K562 (cell line): ENCODE results near the gene CELSR2. TPM values are rescaled to one million over a fixed set of nuclear protein-coding genes. Genes with fewer than 3 reads are reported as not detected.

Source experiments
- ATF7 ChIP-seq: fragments of 450-650 bp; IDR thresholded peaks from 2 replicates; pipeline ENCODE4 v1.7.1; 2014; ENCODE audit warnings: mild to moderate bottlenecking, moderate library complexity
- BHLHE40 ChIP-seq: IDR thresholded peaks from 2 replicates; pipeline ENCODE4 v1.6.1; 2011; ENCODE audit warnings: low read length, improper control_type of control experiment
- CREB5 ChIP-seq: fragments of 250-450 bp; sonication (Bioruptor Pico); IDR thresholded peaks from 2 replicates; pipeline ENCODE4 v1.5.0; 2020; ENCODE audit warnings: mild to moderate bottlenecking
- CUX1 ChIP-seq: fragments of 200-800 bp; sonication (Bioruptor generic); IDR thresholded peaks from 2 replicates; pipeline ENCODE4 v1.6.1; 2016; ENCODE audit warnings: missing genetic modification characterization, missing compliant biosample characterization
- DDX20 ChIP-seq: fragments of 450-650 bp; IDR thresholded peaks from 2 replicates; pipeline ENCODE4 v1.6.1; 2016; ENCODE audit warnings: missing genetic modification characterization, low read depth, mild to moderate bottlenecking, missing compliant biosample characterization, moderate library complexity
- DPF2 ChIP-seq: fragments of 450-650 bp; IDR thresholded peaks from 2 replicates; pipeline ENCODE4 v1.6.1; 2016
- ETV1 ChIP-seq: fragments of 450-650 bp; conservative IDR thresholded peaks from 2 replicates; pipeline ENCODE4 v1.6.1; 2016; ENCODE audit warnings: missing genetic modification characterization, control low read depth, low read depth, missing compliant biosample characterization
- GTF2A2 ChIP-seq: IDR thresholded peaks from 2 replicates; pipeline ENCODE4 v1.6.1; 2016; ENCODE audit warnings: mild to moderate bottlenecking, missing genetic modification characterization, missing compliant biosample characterization
- HDAC3 ChIP-seq: fragments of 450-650 bp; IDR thresholded peaks from 2 replicates; pipeline ENCODE4 v1.6.1; 2018; ENCODE audit warnings: borderline replicate concordance, mild to moderate bottlenecking, moderate library complexity; ENCODE audit not compliant: partially characterized antibody
- MBD2 ChIP-seq: sonication (generic); IDR thresholded peaks from 2 replicates; pipeline ENCODE4 v1.6.1; 2016; ENCODE audit warnings: low read depth, borderline replicate concordance
- MLX ChIP-seq, 2 experiments: fragments of 450-650 bp in 1 of 2; sonication (generic) in 1 of 2; formaldehyde crosslinking; conservative IDR thresholded peaks; 2 replicates each; pipeline versions ENCODE4 v1.4.0 to v1.8.1; 2020 to 2022; ENCODE audit warnings: mild to moderate bottlenecking in 1 of 2, missing genetic modification reagents in 1 of 2
- MYBL2 ChIP-seq, 2 experiments: fragments of 450-650 bp in 1 of 2; sonication (generic) in 1 of 2; formaldehyde crosslinking in 1 of 2; IDR thresholded peaks; 2 replicates each; pipeline versions ENCODE4 v1.6.1 to v1.8.1; 2017 to 2022; ENCODE audit warnings: borderline replicate concordance in 1 of 2, inconsistent platforms in 1 of 2, low read depth in 1 of 2, mild to moderate bottlenecking in 1 of 2, missing genetic modification reagents in 1 of 2, moderate library complexity in 1 of 2
- RAD51 ChIP-seq: fragments of 450-650 bp; IDR thresholded peaks from 2 replicates; pipeline ENCODE4 v1.7.1; 2016; ENCODE audit warnings: low read depth, mild to moderate bottlenecking, borderline replicate concordance
- RBM34 ChIP-seq: fragments of 200-400 bp; formaldehyde crosslinking; IDR thresholded peaks from 2 replicates; pipeline ENCODE4 v1.6.1; 2018; ENCODE audit warnings: low read length, borderline replicate concordance; ENCODE audit not compliant: insufficient read depth
- SP2 ChIP-seq: IDR thresholded peaks from 2 replicates; pipeline ENCODE4 v1.6.1; 2011; ENCODE audit warnings: mild to moderate bottlenecking, low read depth, low read length, moderate library complexity; ENCODE audit not compliant: poor library complexity, severe bottlenecking; ENCODE audit errors: extremely low read depth
- SRSF7 ChIP-seq: fragments of 200-400 bp; formaldehyde crosslinking; optimal IDR thresholded peaks from 2 replicates; pipeline ENCODE3; 2017; ENCODE audit warnings: mild to moderate bottlenecking, low read depth, low read length
- TFAP4 ChIP-seq: sonication (generic); formaldehyde crosslinking; IDR thresholded peaks from 2 replicates; pipeline ENCODE4 v1.8.0; 2022; ENCODE audit warnings: missing genetic modification reagents, mild to moderate bottlenecking, moderate library complexity, borderline replicate concordance
- ZFPM2 ChIP-seq: fragments of 250-450 bp; sonication (Bioruptor Pico); IDR thresholded peaks from 2 replicates; pipeline ENCODE4 v1.5.1; 2022; ENCODE audit warnings: mild to moderate bottlenecking
- ZNF76 ChIP-seq: fragments of 250-450 bp; sonication (Bioruptor Pico); IDR thresholded peaks from 2 replicates; pipeline ENCODE4 v1.4.0; 2020; ENCODE audit warnings: mild to moderate bottlenecking, moderate library complexity, borderline replicate concordance
- ZNF778 ChIP-seq: fragments of 450-650 bp; formaldehyde crosslinking; IDR thresholded peaks from 2 replicates; pipeline ENCODE4 v1.4.0; 2020; ENCODE audit warnings: mild to moderate bottlenecking, moderate library complexity
- ZNF79 ChIP-seq: fragments of 250-450 bp; sonication (Bioruptor Pico); IDR thresholded peaks from 2 replicates; pipeline ENCODE4 v1.4.0; 2020; ENCODE audit warnings: low read depth, mild to moderate bottlenecking, moderate library complexity
- polyA plus RNA-seq, 8 experiments: library from polyadenylated mRNA; depleted of rRNA in 4 of 8; stranded (reverse) in 5 of 8; unstranded in 3 of 8; fragments of >200 nt; fragmentation: Nextera tagmentation in 2 of 8; fragmentation: Illumina TruSeq in 1 of 8; extraction: Ambion mirVana in 2 of 8; extraction: Trizol in 1 of 8; gene quantifications; 2 replicates each; pipeline versions ENCODE4 v1.2.1 to v1.2.3, GENCODE V29; 2011 to 2014; ENCODE audit warnings: inconsistent platforms in 1 of 8, missing spikeins in 1 of 8
- total RNA-seq, 7 experiments: library from RNA; depleted of rRNA in 6 of 7; stranded (reverse); fragments of >200 nt in 6 of 7; fragmentation: Illumina TruSeq in 2 of 7; extraction: Trizol in 2 of 7; gene quantifications; 2 replicates each; pipeline versions ENCODE4 v1.2.1 to v1.2.3, GENCODE V29; 2011 to 2021; ENCODE audit warnings: low replicate concordance in 1 of 7

The CELSR2 gene
- total and polyA plus RNA-seq, 9 of the 15 experiments (the other 6 are each of a cell fraction or from before 2014, with no cell fraction given) = 0.31 to 21.9 (median 4.2) TPM

GRCh38 chr1:109306832-109307273, 57.5 kb downstream of the CELSR2 start, which contains the start of gene MYBPHL (continued):
- TF ChIP-seq ZFPM2 (CRISPR knock-in tag) (no peak), BHLHE40 (no peak), CREB5 (no peak), CUX1 (CRISPR knock-in tag) (no peak), ZNF79 (CRISPR knock-in tag) (no peak), RBM34 (no peak), MBD2 (no peak), SP2 (no peak), ZNF76 (CRISPR knock-in tag) (no peak), HDAC3 (no peak), ETV1 (tag) (no peak), DPF2 (no peak), GTF2A2 (no peak), ZNF778 (CRISPR knock-in tag) (no peak), MLX (CRISPR knock-in tag; conservative IDR thresholded peaks at IDR 0.05) (no peak), RAD51 (no peak), MYBL2 (IDR thresholded peaks at IDR 0.05; ENCODE audit: low read depth) (no peak), MYBL2 (CRISPR knock-in tag; IDR thresholded peaks at IDR 0.05; ENCODE audit: borderline replicate concordance) (no peak), ATF7 (peak; percentile 41; the same call in 1 of the 2 replicates), TFAP4 (no peak; the same call in 1 of the 2 replicates), SRSF7 (no peak), DDX20 (tag) (no peak)
